NCI-H2107 treated with DMSO at 0.1 percent for 48 hours (cell line): Measurements from ENCODE around the gene HSD17B3.
"Not testable (repeated sequence)": the region's sequence is repeated elsewhere in the genome, so short reads cannot be mapped to it uniquely, and the experiment has no call there.

Experiments used
- DNase-seq: peaks from one replicate; lab custom pipeline; 2025; ENCODE audit not compliant: unreplicated experiment; lab: John Stamatoyannopoulos, UW

The HSD17B3 gene

GRCh38 chr9:96236854-96237550 lies 65.0 kb downstream of the HSD17B3 start:
- DNase-seq = no peak

- DNase-seq = not testable (repeated sequence)
Measured at GRCh38 chr9:96236337-96236736, 65.6 kb downstream of the HSD17B3 start.

GRCh38 chr9:96232539-96233241 lies 69.3 kb downstream of the HSD17B3 start:
- no peak for DNase-seq

- no peak for DNase-seq
Measured at GRCh38 chr9:96232164-96232538, 69.8 kb downstream of the HSD17B3 start.

- DNase-seq = no peak
Measured at GRCh38 chr9:96230002-96230401, 72.0 kb downstream of the HSD17B3 start.

- no peak for DNase-seq
Measured at GRCh38 chr9:96222132-96222531, 79.8 kb downstream of the HSD17B3 start.

- DNase-seq = no peak
Measured at GRCh38 chr9:96219900-96220257, 82.1 kb downstream of the HSD17B3 start.

GRCh38 chr9:96219026-96219899 lies 82.7 kb downstream of the HSD17B3 start:
- DNase-seq = no peak

- DNase-seq = peak; percentile 44
Measured at GRCh38 chr9:96217754-96218693, 84.0 kb downstream of the HSD17B3 start.

- peak; percentile 19 for DNase-seq
Measured at GRCh38 chr9:96217294-96217707, 84.7 kb downstream of the HSD17B3 start.

- DNase-seq = no peak
Measured at GRCh38 chr9:96216583-96216982, 85.4 kb downstream of the HSD17B3 start.

GRCh38 chr9:96215841-96216240 lies 86.1 kb downstream of the HSD17B3 start:
- DNase-seq = no peak

GRCh38 chr9:96214635-96215034 lies 87.3 kb downstream of the HSD17B3 start:
- DNase-seq = no peak

GRCh38 chr9:96209407-96210271 lies 92.3 kb downstream of the HSD17B3 start:
- DNase-seq = no peak

GRCh38 chr9:96206156-96206751 lies 95.7 kb downstream of the HSD17B3 start:
- no peak for DNase-seq

GRCh38 chr9:96204853-96205252 lies 97.1 kb downstream of the HSD17B3 start:
- no peak for DNase-seq

GRCh38 chr9:96203867-96204501 lies 98.0 kb downstream of the HSD17B3 start:
- DNase-seq = no peak

- DNase-seq = no peak
Measured at GRCh38 chr9:96202971-96203780, 98.8 kb downstream of the HSD17B3 start.
